Measurements from ENCODE around the gene HSPA12A.
A peak's percentile ranks its signal among the peaks of the same experiment; 100 is the strongest.

Gene HSPA12A

GRCh38 chr10:116668018-116668417, 74.3 kb downstream of the HSPA12A start:
- H3K4me3 ChIP-seq (ENCODE audit: extremely low read depth, insufficient read depth, low read length, poor library complexity, severe bottlenecking), result no peak overlapping the region
- H3K9me3 ChIP-seq (ENCODE audit: control insufficient read depth, low read length), result no peaks in the 10 kb centered on the region
- no peaks in the 10 kb centered on the region for H3K36me3 ChIP-seq (ENCODE audit: control insufficient read depth, insufficient read depth, low read length)
- no peaks in the 10 kb centered on the region for H3K4me1 ChIP-seq (ENCODE audit: control insufficient read depth, insufficient read depth, low read length, poor library complexity, severe bottlenecking)
- 86 to 96% methylated on average over 6 to 9 of the region's 9 CpGs for WGBS, 2 experiments (ENCODE audit: insufficient coverage in 2 of 2)
- no peak overlapping the region for H3K27ac ChIP-seq (ENCODE audit: low read depth, low read length, severe bottlenecking)

GRCh38 chr10:116667484-116667883, 74.9 kb downstream of the HSPA12A start:
- Histone ChIP-seq H3K4me3 (ENCODE audit: extremely low read depth, insufficient read depth, low read length, poor library complexity, severe bottlenecking) (no peak overlapping the region), H3K9me3 (ENCODE audit: control insufficient read depth, low read length) (no peaks in the 10 kb centered on the region), H3K27ac (ENCODE audit: low read depth, low read length, severe bottlenecking) (no peak overlapping the region), H3K4me1 (ENCODE audit: control insufficient read depth, insufficient read depth, low read length, poor library complexity, severe bottlenecking) (no peaks in the 10 kb centered on the region), H3K36me3 (ENCODE audit: control insufficient read depth, insufficient read depth, low read length) (no peaks in the 10 kb centered on the region)
- 100% methylated on average over 2 of the region's 3 CpGs for WGBS, 2 experiments (ENCODE audit: insufficient coverage in 2 of 2)

GRCh38 chr10:116665541-116666125, 76.7 kb downstream of the HSPA12A start:
- Histone ChIP-seq H3K36me3 (ENCODE audit: control insufficient read depth, insufficient read depth, low read length) (no peaks in the 10 kb centered on the region), H3K27ac (ENCODE audit: low read depth, low read length, severe bottlenecking) (peak overlapping the region; percentile 6), H3K9me3 (ENCODE audit: control insufficient read depth, low read length) (no peaks in the 10 kb centered on the region), H3K4me3 (ENCODE audit: extremely low read depth, insufficient read depth, low read length, poor library complexity, severe bottlenecking) (no peak overlapping the region), H3K4me1 (ENCODE audit: control insufficient read depth, insufficient read depth, low read length, poor library complexity, severe bottlenecking) (no peaks in the 10 kb centered on the region)
- 80 to 82% methylated on average over 11 to 12 of the region's 13 CpGs for WGBS, 2 experiments (ENCODE audit: insufficient coverage in 2 of 2)

GRCh38 chr10:116664631-116665030, 77.7 kb downstream of the HSPA12A start:
- Histone ChIP-seq H3K9me3 (ENCODE audit: control insufficient read depth, low read length) (no peaks in the 10 kb centered on the region), H3K36me3 (ENCODE audit: control insufficient read depth, insufficient read depth, low read length) (no peaks in the 10 kb centered on the region), H3K27ac (ENCODE audit: low read depth, low read length, severe bottlenecking) (no peak overlapping the region), H3K4me1 (ENCODE audit: control insufficient read depth, insufficient read depth, low read length, poor library complexity, severe bottlenecking) (no peaks in the 10 kb centered on the region), H3K4me3 (ENCODE audit: extremely low read depth, insufficient read depth, low read length, poor library complexity, severe bottlenecking) (no peak overlapping the region)
- 88 to 89% methylated on average over 5 of the region's 5 CpGs for WGBS, 2 experiments (ENCODE audit: insufficient coverage in 2 of 2)

- Histone ChIP-seq H3K9me3 (ENCODE audit: control insufficient read depth, low read length) (no peaks in the 10 kb centered on the region), H3K4me3 (ENCODE audit: extremely low read depth, insufficient read depth, low read length, poor library complexity, severe bottlenecking) (no peak overlapping the region), H3K27ac (ENCODE audit: low read depth, low read length, severe bottlenecking) (no peak overlapping the region), H3K4me1 (ENCODE audit: control insufficient read depth, insufficient read depth, low read length, poor library complexity, severe bottlenecking) (no peaks in the 10 kb centered on the region), H3K36me3 (ENCODE audit: control insufficient read depth, insufficient read depth, low read length) (no peaks in the 10 kb centered on the region)
- 94 to 97% methylated on average over 7 of the region's 7 CpGs for WGBS, 2 experiments (ENCODE audit: insufficient coverage in 2 of 2)
Observed at GRCh38 chr10:116663342-116663741, 79.0 kb downstream of the HSPA12A start.

GRCh38 chr10:116660860-116661259, 81.5 kb downstream of the HSPA12A start:
- no peaks in the 10 kb centered on the region for H3K9me3 ChIP-seq (ENCODE audit: control insufficient read depth, low read length)
- H3K36me3 ChIP-seq (ENCODE audit: control insufficient read depth, insufficient read depth, low read length), result no peaks in the 10 kb centered on the region
- no peak overlapping the region for H3K4me3 ChIP-seq (ENCODE audit: extremely low read depth, insufficient read depth, low read length, poor library complexity, severe bottlenecking)
- 68 to 74% methylated on average over 5 of the region's 5 CpGs for WGBS, 2 experiments (ENCODE audit: insufficient coverage in 2 of 2)
- no peak overlapping the region for H3K27ac ChIP-seq (ENCODE audit: low read depth, low read length, severe bottlenecking)
- H3K4me1 ChIP-seq (ENCODE audit: control insufficient read depth, insufficient read depth, low read length, poor library complexity, severe bottlenecking), result no peaks in the 10 kb centered on the region

- 85 to 89% methylated on average over 5 to 6 of the region's 10 CpGs for WGBS, 2 experiments (ENCODE audit: insufficient coverage in 2 of 2)
- Histone ChIP-seq H3K4me3 (ENCODE audit: extremely low read depth, insufficient read depth, low read length, poor library complexity, severe bottlenecking) (no peak overlapping the region), H3K27ac (ENCODE audit: low read depth, low read length, severe bottlenecking) (no peak overlapping the region)
Observed at GRCh38 chr10:116659049-116659670, 83.2 kb downstream of the HSPA12A start.

GRCh38 chr10:116657863-116658551, 84.4 kb downstream of the HSPA12A start:
- Histone ChIP-seq H3K36me3 (ENCODE audit: control insufficient read depth, insufficient read depth, low read length) (no peaks in the 10 kb centered on the region), H3K4me3 (ENCODE audit: extremely low read depth, insufficient read depth, low read length, poor library complexity, severe bottlenecking) (no peak overlapping the region), H3K4me1 (ENCODE audit: control insufficient read depth, insufficient read depth, low read length, poor library complexity, severe bottlenecking) (no peaks in the 10 kb centered on the region), H3K27ac (ENCODE audit: low read depth, low read length, severe bottlenecking) (no peak overlapping the region), H3K9me3 (ENCODE audit: control insufficient read depth, low read length) (no peaks in the 10 kb centered on the region)
- 92 to 100% methylated on average over 2 of the region's 5 CpGs for WGBS, 2 experiments (ENCODE audit: insufficient coverage in 2 of 2)

More at GRCh38 chr10:116659049-116659670, 83.2 kb downstream of the HSPA12A start:
- H3K36me3 ChIP-seq (ENCODE audit: control insufficient read depth, insufficient read depth, low read length), result no peaks in the 10 kb centered on the region
- no peaks in the 10 kb centered on the region for H3K4me1 ChIP-seq (ENCODE audit: control insufficient read depth, insufficient read depth, low read length, poor library complexity, severe bottlenecking)
- H3K9me3 ChIP-seq (ENCODE audit: control insufficient read depth, low read length), result no peaks in the 10 kb centered on the region

GRCh38 chr10:116656044-116656443, 86.3 kb downstream of the HSPA12A start:
- 95% methylated on average over 2 of the region's 4 CpGs; no CpG with 5 or more reads in 1 of the 2 experiments for WGBS, 2 experiments (ENCODE audit: insufficient coverage in 2 of 2)
- H3K9me3 ChIP-seq (ENCODE audit: control insufficient read depth, low read length), result no peaks in the 10 kb centered on the region
- H3K27ac ChIP-seq (ENCODE audit: low read depth, low read length, severe bottlenecking), result no peak overlapping the region

GRCh38 chr10:116655568-116655967, 86.8 kb downstream of the HSPA12A start:
- H3K4me1 ChIP-seq (ENCODE audit: control insufficient read depth, insufficient read depth, low read length, poor library complexity, severe bottlenecking), result no peaks in the 10 kb centered on the region
- H3K4me3 ChIP-seq (ENCODE audit: extremely low read depth, insufficient read depth, low read length, poor library complexity, severe bottlenecking), result no peak overlapping the region
- no peak overlapping the region for H3K27ac ChIP-seq (ENCODE audit: low read depth, low read length, severe bottlenecking)
- H3K9me3 ChIP-seq (ENCODE audit: control insufficient read depth, low read length), result no peaks in the 10 kb centered on the region
- no peaks in the 10 kb centered on the region for H3K36me3 ChIP-seq (ENCODE audit: control insufficient read depth, insufficient read depth, low read length)
- no CpG with 5 or more reads among the region's 2 CpGs for WGBS, 2 experiments (ENCODE audit: insufficient coverage in 2 of 2)

More at GRCh38 chr10:116656044-116656443, 86.3 kb downstream of the HSPA12A start:
- Histone ChIP-seq H3K36me3 (ENCODE audit: control insufficient read depth, insufficient read depth, low read length) (no peaks in the 10 kb centered on the region), H3K4me1 (ENCODE audit: control insufficient read depth, insufficient read depth, low read length, poor library complexity, severe bottlenecking) (no peaks in the 10 kb centered on the region), H3K4me3 (ENCODE audit: extremely low read depth, insufficient read depth, low read length, poor library complexity, severe bottlenecking) (no peak overlapping the region)

- H3K9me3 ChIP-seq (ENCODE audit: control insufficient read depth, low read length), result no peaks in the 10 kb centered on the region
- WGBS, 2 experiments (ENCODE audit: insufficient coverage in 2 of 2), result 47 to 73% methylated on average over 2 to 4 of the region's 4 CpGs
- no peaks in the 10 kb centered on the region for H3K4me1 ChIP-seq (ENCODE audit: control insufficient read depth, insufficient read depth, low read length, poor library complexity, severe bottlenecking)
- no peaks in the 10 kb centered on the region for H3K36me3 ChIP-seq (ENCODE audit: control insufficient read depth, insufficient read depth, low read length)
- no peak overlapping the region for H3K27ac ChIP-seq (ENCODE audit: low read depth, low read length, severe bottlenecking)
- no peak overlapping the region for H3K4me3 ChIP-seq (ENCODE audit: extremely low read depth, insufficient read depth, low read length, poor library complexity, severe bottlenecking)
Observed at GRCh38 chr10:116654816-116655215, 87.5 kb downstream of the HSPA12A start.

Measured in mesodermal cell (in vitro differentiated cells).